Stimulated activated CD8-positive, alpha-beta memory T cell treated with anti-CD3 and anti-CD28 coated beads, Interleukin-12 subunit alpha, Interleukin-12 subunit beta, amount 100 ng/mL, for 24 hours (primary cell): Measurements from ENCODE around the gene ANGPT4.
"Not testable (repeated sequence)": the region's sequence is repeated elsewhere in the genome, so short reads cannot be mapped to it uniquely, and the experiment has no call there.

Source experiments
- DNase-seq: peaks from one replicate; pipeline ENCODE4 v3.0.0-alpha.2; 2020; ENCODE audit errors: extremely low read depth

The ANGPT4 gene

DNA sequence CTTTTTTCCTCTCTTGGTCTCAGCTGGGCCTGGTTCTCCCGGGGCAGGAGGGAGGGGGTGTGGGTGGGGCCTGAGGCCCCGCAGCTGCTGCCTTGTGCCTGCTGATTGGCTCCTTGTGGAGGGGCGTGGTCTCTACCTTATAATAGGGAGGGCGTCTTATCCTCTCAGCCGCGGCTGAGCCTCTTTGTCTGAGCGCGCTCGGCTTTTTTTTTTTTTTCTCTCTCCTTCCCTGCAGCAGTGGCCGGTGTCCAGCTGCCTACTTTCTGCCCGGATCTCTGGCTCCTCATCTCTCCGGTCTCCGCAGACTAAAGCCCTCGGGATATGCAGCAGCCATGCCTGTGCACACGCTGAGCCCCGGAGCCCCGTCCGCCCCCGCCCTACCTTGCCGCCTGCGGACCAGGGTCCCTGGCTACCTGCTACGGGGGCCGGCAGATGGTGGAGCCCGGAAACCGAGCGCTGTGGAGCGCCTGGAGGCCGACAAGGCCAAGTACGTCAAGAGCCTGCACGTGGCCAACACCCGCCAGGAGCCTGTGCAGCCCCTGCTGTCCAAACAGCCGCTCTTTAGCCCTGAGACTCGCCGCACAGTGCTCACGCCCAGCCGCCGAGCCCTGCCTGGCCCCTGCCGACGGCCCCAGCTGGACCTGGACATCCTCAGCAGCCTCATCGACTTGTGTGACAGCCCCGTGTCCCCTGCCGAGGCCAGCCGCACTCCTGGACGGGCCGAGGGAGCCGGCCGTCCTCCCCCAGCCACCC lies 71.5 kb downstream of the ANGPT4 start:
- peak; percentile 80 for DNase-seq

GRCh38 chr20:843912-844311 lies 72.2 kb downstream of the ANGPT4 start:
- DNase-seq, result no peak

DNA sequence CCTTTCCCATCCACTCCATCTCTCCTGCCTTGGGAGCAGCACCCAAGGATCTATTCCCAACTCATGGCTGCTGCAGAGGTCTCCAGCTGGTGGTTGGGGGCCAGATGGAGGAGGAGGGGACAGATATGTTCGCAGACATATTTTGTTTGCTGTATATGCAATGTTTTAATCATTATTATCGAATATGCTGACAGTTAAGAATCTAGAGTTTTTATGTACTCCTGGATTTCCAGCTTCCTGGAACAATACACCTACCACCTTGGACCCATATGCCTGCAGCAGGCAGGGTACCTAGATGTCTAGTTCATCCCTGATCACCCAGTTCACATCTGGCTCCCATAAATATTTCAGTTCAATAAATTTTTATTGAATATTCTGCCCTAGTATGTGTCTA lies 73.6 kb downstream of the ANGPT4 start:
- no peak for DNase-seq

DNA sequence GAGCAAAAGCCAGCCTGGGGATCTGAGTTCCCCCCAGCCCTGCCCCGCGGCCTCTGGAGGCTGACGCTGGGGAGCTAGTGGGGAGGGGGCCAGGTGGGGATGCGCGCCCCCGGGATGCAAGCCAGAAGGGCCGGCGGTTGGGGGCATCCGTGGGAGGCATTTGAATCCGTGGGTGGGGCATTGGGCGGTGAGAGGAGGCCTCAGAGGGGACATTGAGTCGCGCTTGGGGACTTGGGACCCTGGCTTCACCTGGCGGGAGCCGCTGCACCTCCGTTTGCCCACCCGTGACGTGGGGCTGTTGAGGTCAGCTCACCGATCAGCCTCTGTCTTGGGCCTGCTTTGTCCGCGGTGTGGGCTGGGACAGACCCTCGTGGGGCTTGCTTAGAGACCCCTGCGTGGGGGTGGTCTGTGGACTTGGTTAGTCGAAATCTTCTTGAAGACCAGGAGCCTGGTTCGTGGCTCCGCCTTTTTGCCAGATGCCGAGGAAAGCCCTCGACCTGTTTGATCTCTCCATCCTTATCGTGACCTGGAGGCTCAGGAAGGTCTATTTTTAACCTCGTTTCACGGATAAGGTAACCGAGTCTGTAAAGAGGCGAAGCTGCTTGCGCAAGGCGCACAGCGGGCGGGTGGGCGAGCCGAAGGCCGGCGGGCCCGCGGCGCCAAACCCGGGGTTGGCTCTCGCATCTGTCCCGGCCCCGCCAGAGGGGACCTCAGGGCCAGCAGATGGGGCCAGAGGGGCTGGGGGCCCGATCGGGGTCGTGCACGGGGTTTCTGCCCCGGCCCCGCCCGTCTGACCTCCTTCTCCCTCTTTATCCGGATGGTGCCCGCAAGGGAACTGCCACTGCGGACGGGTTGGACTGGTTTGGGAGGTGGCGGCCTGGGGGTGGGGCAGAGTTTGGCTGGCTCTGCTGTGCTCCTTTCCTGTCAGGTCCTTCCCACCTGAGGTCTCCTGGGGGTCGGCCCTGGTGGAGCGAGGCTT lies 74.3 kb downstream of the ANGPT4 start:
- DNase-seq, result no peak

DNA sequence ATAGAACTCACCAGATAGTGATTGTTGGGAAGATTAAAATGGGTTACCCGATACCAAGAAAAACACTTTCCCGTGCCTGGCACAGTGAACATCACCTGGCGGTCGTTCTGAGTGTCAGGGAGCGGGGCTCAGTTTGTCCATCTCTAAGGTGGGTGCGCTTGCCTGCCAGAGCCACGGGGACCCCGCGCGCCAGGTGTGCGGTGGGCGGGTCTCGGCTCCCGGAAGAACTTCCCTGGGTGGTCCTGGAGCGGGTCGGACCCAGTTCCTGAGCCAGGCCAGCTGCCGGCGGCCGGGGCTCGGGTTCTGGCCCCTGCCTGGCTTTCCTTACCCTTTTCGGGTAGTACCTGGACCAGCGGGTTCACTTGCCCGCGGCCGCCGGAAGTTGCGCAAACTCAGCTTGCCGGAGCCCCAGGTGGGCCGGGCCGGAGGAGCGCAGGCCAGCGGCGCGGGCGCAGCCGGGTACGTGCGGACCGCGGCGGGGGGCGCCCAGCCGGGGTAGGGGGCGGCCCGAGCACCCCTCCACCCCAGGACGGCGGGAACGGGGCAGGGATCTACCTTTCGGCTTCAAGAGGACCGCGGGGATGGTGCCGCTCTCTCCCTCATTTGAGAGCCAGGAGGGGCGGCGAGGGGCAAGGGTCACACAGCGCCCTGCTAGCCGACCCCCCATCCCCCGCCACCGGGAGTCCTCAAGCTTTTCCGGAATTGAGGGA lies 75.1 kb downstream of the ANGPT4 start:
- DNase-seq, result no peak

- DNase-seq, result no peak
Observed at GRCh38 chr20:840503-840857, 75.7 kb downstream of the ANGPT4 start.

GRCh38 chr20:839626-840025 lies 76.5 kb downstream of the ANGPT4 start:
- no peak for DNase-seq

GRCh38 chr20:839015-839414 lies 77.1 kb downstream of the ANGPT4 start:
- DNase-seq, result no peak

GRCh38 chr20:836190-836589 lies 79.9 kb downstream of the ANGPT4 start:
- no peak for DNase-seq

- no peak for DNase-seq
Observed at GRCh38 chr20:835608-836045, 80.5 kb downstream of the ANGPT4 start.

DNA sequence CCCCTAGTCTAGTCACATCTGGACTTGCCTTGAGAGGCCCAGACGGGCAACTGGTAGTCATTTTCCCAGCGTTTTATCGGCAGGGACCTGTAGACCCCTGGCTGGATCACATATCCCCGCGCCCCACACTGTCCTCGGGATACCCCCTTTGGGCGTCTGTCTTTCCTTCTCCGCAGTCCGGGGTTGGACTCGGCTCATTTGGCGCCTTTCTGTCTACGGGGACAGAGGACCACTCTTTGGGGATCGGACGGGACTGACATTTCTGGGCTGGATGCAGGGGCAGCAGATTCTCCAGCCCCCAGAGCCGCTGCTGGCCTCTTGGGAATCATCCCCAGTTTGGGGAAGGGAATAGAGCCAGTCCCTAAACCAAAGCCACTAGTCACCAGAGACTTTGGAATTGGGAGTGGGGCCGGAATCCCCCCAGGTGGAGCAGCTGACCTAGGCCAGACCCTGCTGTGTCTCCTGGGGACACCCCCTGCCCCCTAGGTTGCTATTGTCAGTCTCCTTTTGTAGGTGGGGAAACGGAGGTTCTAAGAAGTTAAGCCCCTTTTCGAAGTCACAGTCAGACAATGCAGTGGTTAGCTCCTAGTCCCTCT lies 81.9 kb downstream of the ANGPT4 start:
- no peak for DNase-seq

- DNase-seq, result peak; percentile 81
Observed at GRCh38 chr20:833450-834150, 82.5 kb downstream of the ANGPT4 start, which contains the start of gene FAM110A. FAM110A (plus strand) TSS chr20:833715; CDS start chr20:844805, 11,090 bp downstream.

DNA sequence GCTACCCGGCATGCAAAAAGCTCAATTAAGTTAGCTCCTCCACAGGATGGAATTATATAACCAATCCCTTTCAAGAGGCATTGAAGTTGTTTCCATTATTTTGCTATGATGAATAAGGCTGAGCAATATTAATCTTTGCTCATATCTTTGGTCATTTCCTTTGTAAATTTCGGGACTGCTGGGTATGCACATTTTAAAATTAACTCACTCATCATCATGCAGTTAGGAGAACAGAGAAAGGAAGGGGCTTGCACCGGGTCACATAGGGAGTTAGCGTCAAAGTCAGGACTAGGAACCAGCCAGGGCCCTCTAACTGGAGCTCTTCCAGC lies 83.0 kb downstream of the ANGPT4 start:
- no peak for DNase-seq

DNA sequence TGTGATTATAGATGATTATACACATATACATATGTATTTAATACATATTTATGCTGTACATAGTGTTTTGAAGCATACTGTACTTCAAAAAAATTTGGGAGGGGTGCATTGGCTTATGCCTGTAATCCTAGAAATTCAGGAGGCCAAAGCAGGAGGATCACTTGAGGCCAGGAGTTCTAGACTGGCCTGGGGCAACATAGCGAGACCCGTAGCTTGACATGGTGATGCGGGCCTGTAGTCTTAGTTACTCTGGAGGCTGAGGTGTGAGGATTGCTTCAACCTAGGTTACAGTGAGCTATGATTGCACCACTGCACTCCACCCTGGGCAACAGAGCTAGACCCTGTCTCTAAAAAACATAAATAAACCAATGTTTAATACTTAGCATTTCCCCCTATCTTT lies 84.2 kb downstream of the ANGPT4 start:
- no peak for DNase-seq

GRCh38 chr20:831251-831650 lies 84.9 kb downstream of the ANGPT4 start:
- no peak for DNase-seq

- DNase-seq, result no peak
Observed at GRCh38 chr20:830011-830521, 86.1 kb downstream of the ANGPT4 start.

DNA sequence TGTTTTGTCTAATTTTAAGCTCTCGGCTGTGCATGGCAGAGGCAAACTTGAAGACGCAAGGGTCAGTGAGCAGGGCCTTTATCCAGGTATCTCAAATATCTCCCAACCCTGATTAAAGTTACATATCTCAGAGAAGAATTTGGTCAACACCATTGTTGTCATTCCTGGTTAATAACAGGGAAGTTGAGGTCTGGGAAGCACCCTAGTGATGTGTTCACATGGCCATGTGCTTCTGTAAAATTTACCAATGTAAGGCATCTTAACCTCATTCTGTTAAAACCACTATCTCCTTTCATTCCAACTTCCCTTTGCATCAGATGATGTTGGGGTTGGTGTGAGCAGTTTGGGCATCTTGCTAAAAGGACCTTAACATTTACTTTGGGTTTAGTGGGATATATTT lies 86.6 kb downstream of the ANGPT4 start:
- no peak for DNase-seq

- DNase-seq, result no peak
Observed at GRCh38 chr20:828987-829386, 87.1 kb downstream of the ANGPT4 start.

- not testable (repeated sequence) for DNase-seq
Observed at GRCh38 chr20:827981-828380, 88.2 kb downstream of the ANGPT4 start.

DNA sequence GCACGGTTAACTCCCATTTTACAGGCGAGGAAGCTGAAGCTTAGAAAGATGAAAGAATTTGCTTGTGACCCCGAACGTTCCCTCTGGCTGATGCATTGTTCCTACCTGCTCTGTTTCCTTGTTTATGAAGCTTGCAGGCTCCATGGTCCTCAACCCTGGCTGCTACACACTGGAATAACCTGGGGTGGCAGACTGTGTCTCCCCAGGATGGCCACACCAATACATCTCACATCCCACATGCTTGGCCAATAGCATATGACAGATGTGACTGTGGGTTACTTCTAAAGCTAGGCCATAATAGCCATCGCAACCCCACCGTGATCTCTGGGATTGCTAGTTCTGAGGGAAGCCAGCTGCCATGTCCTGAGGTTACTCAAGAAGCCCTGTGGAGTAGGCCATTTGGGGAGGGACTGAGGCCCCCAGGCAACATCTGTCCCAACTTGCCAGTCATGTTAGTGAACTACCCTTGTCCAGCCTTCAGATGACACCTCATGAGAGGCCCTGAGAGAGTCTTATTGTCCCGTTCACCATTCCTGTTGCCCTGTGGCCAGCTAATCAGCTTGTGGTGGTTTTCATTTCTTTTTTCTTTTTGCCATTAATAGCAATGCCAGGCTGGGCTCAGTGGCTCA lies 89.3 kb downstream of the ANGPT4 start:
- DNase-seq, result no peak
